ENCODE measurements around the gene FKBP10.
"Not testable (repeated sequence)": the region's sequence is repeated elsewhere in the genome, so short reads cannot be mapped to it uniquely, and the experiment has no call there.

FKBP10 gene

GRCh38 chr17:41849251-41849990, 36.6 kb downstream of the FKBP10 start:
- ATAC-seq (replicated peaks): no peak
- no peak for DNase-seq
- Mint-ChIP-seq H3K27me3 (no peaks in the 10 kb centered on the region), H3K36me3 (ENCODE audit: insufficient read depth) (peaks cover 38% of the 10 kb centered on the region), H3K9me3 (no peaks in the 10 kb centered on the region), H3K4me3 (no peak overlapping the region), H3K4me1 (ENCODE audit: low read depth in 2 of 2) (peaks cover 17 to 25% of the 10 kb centered on the region in 2 donors), H3K27ac (no peak overlapping the region)

- not testable (repeated sequence) for H3K27ac Mint-ChIP-seq; ATAC-seq (replicated peaks); H3K9me3 Mint-ChIP-seq; H3K27me3 Mint-ChIP-seq; DNase-seq; H3K4me3 Mint-ChIP-seq
- Mint-ChIP-seq H3K36me3 (ENCODE audit: insufficient read depth) (peaks cover 46% of the 10 kb centered on the region), H3K4me1 (ENCODE audit: low read depth in 2 of 2) (peaks cover 18 to 33% of the 10 kb centered on the region in 2 donors)
These were observed 38.6 kb downstream of the FKBP10 start for GRCh38 chr17:41851382-41851781.

GRCh38 chr17:41860254-41860931, 47.6 kb downstream of the FKBP10 start:
- DNase-seq: no peak
- H3K27ac Mint-ChIP-seq: no peak overlapping the region
- no peaks in the 10 kb centered on the region for H3K9me3 Mint-ChIP-seq
- no peak for ATAC-seq (replicated peaks)
- peak overlapping the region in 1 of 2 donors; percentile 14 for H3K4me3 Mint-ChIP-seq
- peaks cover 16% of the 10 kb centered on the region for H3K36me3 Mint-ChIP-seq (ENCODE audit: insufficient read depth)
- no peaks in the 10 kb centered on the region for H3K27me3 Mint-ChIP-seq
- peaks cover 14 to 43% of the 10 kb centered on the region in 2 donors for H3K4me1 Mint-ChIP-seq (ENCODE audit: low read depth in 2 of 2)

GRCh38 chr17:41863074-41863848, 50.5 kb downstream of the FKBP10 start:
- Mint-ChIP-seq H3K36me3 (ENCODE audit: insufficient read depth) (peaks cover 17% of the 10 kb centered on the region), H3K4me3 (no peak overlapping the region), H3K4me1 (ENCODE audit: low read depth in 2 of 2) (peaks cover 11 to 24% of the 10 kb centered on the region in 2 donors), H3K27me3 (no peaks in the 10 kb centered on the region), H3K27ac (no peak overlapping the region), H3K9me3 (no peaks in the 10 kb centered on the region)
- peak; percentile 2 to 13 (median 9) for DNase-seq
- peak; percentile 25 for ATAC-seq (replicated peaks)

- ATAC-seq (replicated peaks) (peak; percentile 49), DNase-seq (no peak)
- no peak overlapping the region for H3K4me3 Mint-ChIP-seq
- no peak overlapping the region for H3K27ac Mint-ChIP-seq
- H3K27me3 Mint-ChIP-seq: no peaks in the 10 kb centered on the region
- H3K9me3 Mint-ChIP-seq: no peaks in the 10 kb centered on the region
- H3K4me1 Mint-ChIP-seq (ENCODE audit: low read depth in 2 of 2): peaks cover 11 to 15% of the 10 kb centered on the region in 2 donors
- H3K36me3 Mint-ChIP-seq (ENCODE audit: insufficient read depth): peaks cover 27% of the 10 kb centered on the region
These were observed 51.7 kb downstream of the FKBP10 start for GRCh38 chr17:41864498-41864835.

GRCh38 chr17:41864836-41865595, 52.2 kb downstream of the FKBP10 start, which contains the start of gene KLHL11:
Gene KLHL11 (minus strand): TSS chr17:41865423. CDS start chr17:41865370, 53 bp downstream.
- peak; percentile 81 to 84 (median 81) for DNase-seq
- H3K4me3 Mint-ChIP-seq: no peak within 1 kb of the TSS
- peaks cover 31% of the 10 kb centered on the region for H3K36me3 Mint-ChIP-seq (ENCODE audit: insufficient read depth)
- H3K27me3 Mint-ChIP-seq: no peaks in the 10 kb centered on the region
- ATAC-seq (replicated peaks): peak; percentile 88
- peaks cover 9 to 15% of the 10 kb centered on the region in 2 donors for H3K4me1 Mint-ChIP-seq (ENCODE audit: low read depth in 2 of 2)
- H3K27ac Mint-ChIP-seq: no peak within 1 kb of the TSS
- H3K9me3 Mint-ChIP-seq: no peaks in the 10 kb centered on the region

GRCh38 chr17:41865596-41865893, 52.7 kb downstream of the FKBP10 start:
- H3K27me3 Mint-ChIP-seq: no peaks in the 10 kb centered on the region
- peaks cover 32% of the 10 kb centered on the region for H3K36me3 Mint-ChIP-seq (ENCODE audit: insufficient read depth)
- ATAC-seq (replicated peaks) (peak; percentile 11), DNase-seq (no peak)
- no peaks in the 10 kb centered on the region for H3K9me3 Mint-ChIP-seq
- no peak overlapping the region for H3K4me3 Mint-ChIP-seq
- no peak overlapping the region for H3K27ac Mint-ChIP-seq
- peaks cover 8 to 12% of the 10 kb centered on the region in 2 donors for H3K4me1 Mint-ChIP-seq (ENCODE audit: low read depth in 2 of 2)

- Mint-ChIP-seq H3K27me3 (no peaks in the 10 kb centered on the region), H3K4me3 (no peak overlapping the region), H3K9me3 (no peaks in the 10 kb centered on the region), H3K36me3 (ENCODE audit: insufficient read depth) (peaks cover 59% of the 10 kb centered on the region), H3K27ac (no peak overlapping the region), H3K4me1 (ENCODE audit: low read depth in 2 of 2) (peaks cover 0 to 3% of the 10 kb centered on the region in 2 donors)
- no peak for ATAC-seq (replicated peaks)
- no peak for DNase-seq
These were observed 55.8 kb downstream of the FKBP10 start for GRCh38 chr17:41868568-41868967.

- Mint-ChIP-seq H3K27me3 (no peaks in the 10 kb centered on the region), H3K9me3 (no peaks in the 10 kb centered on the region), H3K36me3 (ENCODE audit: insufficient read depth) (peaks cover 64% of the 10 kb centered on the region), H3K4me1 (ENCODE audit: low read depth in 2 of 2) (peaks cover 0 to 3% of the 10 kb centered on the region in 2 donors), H3K4me3 (no peak overlapping the region), H3K27ac (no peak overlapping the region)
- DNase-seq (no peak), ATAC-seq (replicated peaks) (no peak)
These were observed 56.6 kb downstream of the FKBP10 start for GRCh38 chr17:41869426-41869825.

GRCh38 chr17:41870097-41870496, 57.3 kb downstream of the FKBP10 start:
- H3K27ac Mint-ChIP-seq: no peak overlapping the region
- no peaks in the 10 kb centered on the region for H3K27me3 Mint-ChIP-seq
- no peak overlapping the region for H3K4me3 Mint-ChIP-seq
- DNase-seq (no peak), ATAC-seq (replicated peaks) (no peak)
- H3K9me3 Mint-ChIP-seq: no peaks in the 10 kb centered on the region
- peaks cover 65% of the 10 kb centered on the region for H3K36me3 Mint-ChIP-seq (ENCODE audit: insufficient read depth)
- H3K4me1 Mint-ChIP-seq (ENCODE audit: low read depth in 2 of 2): peaks cover 0 to 3% of the 10 kb centered on the region in 2 donors

- no peak overlapping the region for H3K4me3 Mint-ChIP-seq
- H3K27ac Mint-ChIP-seq: no peak overlapping the region
- no peaks in the 10 kb centered on the region for H3K9me3 Mint-ChIP-seq
- peaks cover 0 to under 1% of the 10 kb centered on the region in 2 donors for H3K4me1 Mint-ChIP-seq (ENCODE audit: low read depth in 2 of 2)
- no peaks in the 10 kb centered on the region for H3K27me3 Mint-ChIP-seq
- DNase-seq (no peak), ATAC-seq (replicated peaks) (no peak)
- H3K36me3 Mint-ChIP-seq (ENCODE audit: insufficient read depth): peaks cover 64% of the 10 kb centered on the region
These were observed 57.8 kb downstream of the FKBP10 start for GRCh38 chr17:41870627-41871026.

- H3K9me3 Mint-ChIP-seq: no peaks in the 10 kb centered on the region
- H3K27me3 Mint-ChIP-seq: no peaks in the 10 kb centered on the region
- H3K27ac Mint-ChIP-seq: peak overlapping the region in 1 of 2 donors; percentile 72
- H3K4me1 Mint-ChIP-seq (ENCODE audit: low read depth in 2 of 2): no peaks in the 10 kb centered on the region
- ATAC-seq (replicated peaks): no peak
- H3K4me3 Mint-ChIP-seq: no peak overlapping the region
- peaks cover 65% of the 10 kb centered on the region for H3K36me3 Mint-ChIP-seq (ENCODE audit: insufficient read depth)
- no peak for DNase-seq
These were observed 59.0 kb downstream of the FKBP10 start for GRCh38 chr17:41871789-41872188.
